Keratinocyte (primary cell): ENCODE data around the gene CDC14A. TPM values are rescaled to one million over a fixed set of nuclear protein-coding genes. Genes with fewer than 3 reads are reported as not detected.

Source experiments
- DNase-seq: peaks from one replicate; pipeline ENCODE4 v3.0.0-alpha.2; 2011; ENCODE audit warnings: low read depth, missing footprints, low spot score
- FAIRE-seq: peaks from 2 replicates; lab custom pipeline; 2011; peaks lifted over from hg19 to GRCh38; lab: Jason Lieb, UNC
- H2AFZ ChIP-seq: 2 replicates; pipeline ENCODE4 v1.6.0; 2012; ENCODE audit warnings: low read length, control low read depth, inconsistent platforms; ENCODE audit not compliant: control insufficient read depth
- H3K27ac ChIP-seq: 2 replicates; pipeline ENCODE4 v1.5.1; 2011; ENCODE audit warnings: low read length; ENCODE audit not compliant: control insufficient read depth, insufficient read depth
- H3K27me3 ChIP-seq: 3 replicates; pipeline ENCODE4 v1.6.0; 2011; ENCODE audit warnings: low read length; ENCODE audit not compliant: control insufficient read depth, insufficient read depth; ENCODE audit errors: extremely low read depth
- H3K36me3 ChIP-seq, 2 experiments: 2 replicates in 1 of 2; 3 replicates in 1 of 2; pipeline ENCODE4 v1.5.1; 2011; ENCODE audit warnings: low read length in 2 of 2, mild to moderate bottlenecking in 1 of 2; ENCODE audit not compliant: control insufficient read depth in 2 of 2, insufficient read depth in 2 of 2; ENCODE audit errors: extremely low read depth in 1 of 2
- H3K4me1 ChIP-seq: 3 replicates; pipeline ENCODE4 v1.5.1; 2011; ENCODE audit warnings: low read length; ENCODE audit not compliant: control insufficient read depth, insufficient read depth; ENCODE audit errors: extremely low read depth
- H3K4me2 ChIP-seq: 3 replicates; pipeline ENCODE4 v1.6.0; 2011; ENCODE audit warnings: low read depth, low read length; ENCODE audit not compliant: control insufficient read depth, insufficient read depth; ENCODE audit errors: extremely low read depth
- H3K4me3 ChIP-seq, 3 experiments: fragments of 200-600 bp in 1 of 3; sonication (generic) in 1 of 3; 2 replicates in 2 of 3; 3 replicates in 1 of 3; pipeline ENCODE4 v1.5.1; 2011 to 2016; ENCODE audit warnings: low read length in 3 of 3, mild to moderate bottlenecking in 3 of 3, control low read depth in 2 of 3, inconsistent platforms in 1 of 3, low read depth in 1 of 3, mixed read lengths in 1 of 3, mixed run types in 1 of 3, moderate library complexity in 1 of 3; ENCODE audit not compliant: control insufficient read depth in 2 of 3, insufficient read depth in 2 of 3; ENCODE audit errors: extremely low read depth in 1 of 3
- H3K79me2 ChIP-seq: 2 replicates; pipeline ENCODE4 v1.6.0; 2012; ENCODE audit warnings: low read length; ENCODE audit not compliant: control insufficient read depth, insufficient read depth
- H3K9ac ChIP-seq: 3 replicates; pipeline ENCODE4 v1.6.0; 2011; ENCODE audit warnings: low read length; ENCODE audit not compliant: control insufficient read depth, insufficient read depth; ENCODE audit errors: extremely low read depth
- H3K9me1 ChIP-seq: 3 replicates; pipeline ENCODE4 v1.6.0; 2011; ENCODE audit warnings: low read length; ENCODE audit not compliant: control insufficient read depth, insufficient read depth; ENCODE audit errors: extremely low read depth
- H3K9me3 ChIP-seq: 2 replicates; pipeline ENCODE4 v1.5.1; 2012; ENCODE audit warnings: low read depth, low read length; ENCODE audit not compliant: control insufficient read depth
- H4K20me1 ChIP-seq: 3 replicates; pipeline ENCODE4 v1.6.0; 2011; ENCODE audit warnings: low read length; ENCODE audit not compliant: control insufficient read depth, insufficient read depth; ENCODE audit errors: extremely low read depth
- EZH2 ChIP-seq: IDR thresholded peaks from one replicate; pipeline ENCODE4 v1.6.1; 2012; ENCODE audit warnings: inconsistent platforms, mild to moderate bottlenecking, low read length, moderate library complexity
- dilution Hi-C: fragments of 300-500 bp; cut with MboI; formaldehyde crosslinking; loops from one replicate; pipeline ENCODE4 v1.7.0; 2020; ENCODE audit warnings: low sequenced_read_pairs; ENCODE audit not compliant: extremely low pct_ligation_motif_present
- polyA plus RNA-seq, 5 experiments: library from polyadenylated mRNA; depleted of rRNA in 3 of 5; stranded (reverse) in 3 of 5; stranded (forward) in 1 of 5; unstranded in 1 of 5; fragments of >200 nt; gene quantifications; 1 replicate in 1 of 5; 2 replicates in 3 of 5; 3 replicates in 1 of 5; pipeline versions ENCODE4 v1.2.1 to v1.2.3, GENCODE V29; 2011 to 2012; ENCODE audit warnings: missing spikeins in 2 of 5, low read depth in 1 of 5, low replicate concordance in 1 of 5
- TF ChIP-seq, protein P1 (sequence below), 3 experiments: IDR thresholded peaks in 1 of 3; conservative IDR thresholded peaks in 1 of 3; optimal IDR thresholded peaks in 1 of 3; 2 replicates in 2 of 3; 3 replicates in 1 of 3; pipeline versions ENCODE3 to v1.5.1; 2011; ENCODE audit warnings: low read length in 3 of 3, mild to moderate bottlenecking in 3 of 3, moderate library complexity in 2 of 3, control low read depth in 1 of 3, inconsistent platforms in 1 of 3; ENCODE audit not compliant: insufficient read depth in 2 of 3; ENCODE audit errors: extremely low read depth in 1 of 3

CDC14A gene
- polyA plus RNA-seq, 1 donor (not counting 4 experiments of a cell fraction or from before 2014, with no cell fraction given), result 2.2 TPM

DNA sequence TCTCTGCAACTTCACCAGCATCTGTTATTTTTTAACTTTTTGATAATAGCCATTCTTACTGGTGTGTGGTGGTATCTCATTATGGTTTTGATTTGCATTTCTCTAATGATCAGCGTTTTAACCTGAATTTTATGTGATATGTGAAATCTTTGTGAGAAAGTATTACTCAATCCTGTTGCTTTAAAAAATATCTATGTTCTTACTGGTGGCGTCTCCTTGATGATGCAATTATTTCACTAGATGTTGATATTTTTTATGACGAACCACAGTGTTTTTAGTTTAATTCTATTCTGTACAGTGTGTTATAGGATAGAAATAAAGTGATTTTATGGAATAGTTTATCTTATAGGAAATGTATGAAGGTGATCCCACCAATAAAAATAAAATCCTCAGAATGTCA is 130.9 kb downstream of the CDC14A start:
- no peak overlapping the region for H3K4me2 ChIP-seq
- H3K36me3 ChIP-seq, result no peaks in the 10 kb centered on the region
- no peaks in the 10 kb centered on the region for H4K20me1 ChIP-seq
- H3K9me3 ChIP-seq, result no peaks in the 10 kb centered on the region
- H3K9me1 ChIP-seq, result no peaks in the 10 kb centered on the region
- no peak for TF ChIP-seq EZH2
- TF ChIP-seq, protein P1, sequence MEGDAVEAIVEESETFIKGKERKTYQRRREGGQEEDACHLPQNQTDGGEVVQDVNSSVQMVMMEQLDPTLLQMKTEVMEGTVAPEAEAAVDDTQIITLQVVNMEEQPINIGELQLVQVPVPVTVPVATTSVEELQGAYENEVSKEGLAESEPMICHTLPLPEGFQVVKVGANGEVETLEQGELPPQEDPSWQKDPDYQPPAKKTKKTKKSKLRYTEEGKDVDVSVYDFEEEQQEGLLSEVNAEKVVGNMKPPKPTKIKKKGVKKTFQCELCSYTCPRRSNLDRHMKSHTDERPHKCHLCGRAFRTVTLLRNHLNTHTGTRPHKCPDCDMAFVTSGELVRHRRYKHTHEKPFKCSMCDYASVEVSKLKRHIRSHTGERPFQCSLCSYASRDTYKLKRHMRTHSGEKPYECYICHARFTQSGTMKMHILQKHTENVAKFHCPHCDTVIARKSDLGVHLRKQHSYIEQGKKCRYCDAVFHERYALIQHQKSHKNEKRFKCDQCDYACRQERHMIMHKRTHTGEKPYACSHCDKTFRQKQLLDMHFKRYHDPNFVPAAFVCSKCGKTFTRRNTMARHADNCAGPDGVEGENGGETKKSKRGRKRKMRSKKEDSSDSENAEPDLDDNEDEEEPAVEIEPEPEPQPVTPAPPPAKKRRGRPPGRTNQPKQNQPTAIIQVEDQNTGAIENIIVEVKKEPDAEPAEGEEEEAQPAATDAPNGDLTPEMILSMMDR (optimal IDR thresholded peaks at IDR 0.05 in 1 of 3, IDR thresholded peaks at IDR 0.05 in 1 of 3, conservative IDR thresholded peaks at IDR 0.05 in 1 of 3; ENCODE audit: extremely low read depth in 1 of 3, insufficient read depth in 2 of 3, low read length in 3 of 3), result no peak
- no peak for DNase-seq
- no peaks in the 10 kb centered on the region for H3K4me1 ChIP-seq
- H3K9ac ChIP-seq, result no peak overlapping the region
- dilution Hi-C loops, result no loop called here
- H2AFZ ChIP-seq, result no peak overlapping the region
- FAIRE-seq, result no peak
- H3K27me3 ChIP-seq, result no peaks in the 10 kb centered on the region
- H3K79me2 ChIP-seq, result no peaks in the 10 kb centered on the region
- H3K27ac ChIP-seq, result no peak overlapping the region
- no peak overlapping the region for H3K4me3 ChIP-seq

DNA sequence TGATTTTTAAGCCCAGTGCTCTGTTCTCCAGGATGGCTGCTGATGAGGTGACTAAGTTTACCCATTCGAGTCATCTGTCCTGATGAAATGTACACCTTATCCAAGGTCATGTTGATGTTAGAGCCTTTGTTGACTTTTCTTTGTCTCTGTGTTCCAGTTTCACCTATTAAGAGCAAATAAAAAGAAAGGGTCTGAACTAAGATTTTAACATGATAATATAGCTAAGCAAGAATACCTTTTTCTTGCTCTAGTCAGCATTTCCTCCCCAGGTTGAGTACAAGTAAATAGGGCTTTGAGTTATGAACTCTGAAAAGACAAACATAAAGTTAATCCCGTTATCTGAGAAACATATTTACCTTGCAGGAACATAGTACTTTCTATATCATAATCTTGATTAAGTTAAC is 133.6 kb downstream of the CDC14A start:
- Histone ChIP-seq H2AFZ (no peak overlapping the region), H3K27me3 (no peaks in the 10 kb centered on the region), H4K20me1 (no peaks in the 10 kb centered on the region), H3K36me3 (no peaks in the 10 kb centered on the region), H3K9ac (no peak overlapping the region), H3K4me3 (no peak overlapping the region), H3K4me1 (no peaks in the 10 kb centered on the region), H3K9me1 (no peaks in the 10 kb centered on the region), H3K27ac (no peak overlapping the region), H3K9me3 (no peaks in the 10 kb centered on the region), H3K79me2 (no peaks in the 10 kb centered on the region), H3K4me2 (no peak overlapping the region)
- dilution Hi-C loops, result no loop called here
- FAIRE-seq (no peak), DNase-seq (no peak)
- TF ChIP-seq EZH2, result no peak
- TF ChIP-seq, protein P1 (optimal IDR thresholded peaks at IDR 0.05 in 1 of 3, IDR thresholded peaks at IDR 0.05 in 1 of 3, conservative IDR thresholded peaks at IDR 0.05 in 1 of 3; ENCODE audit: extremely low read depth in 1 of 3, insufficient read depth in 2 of 3, low read length in 3 of 3), result no peak
